HG03097 (cell line): ENCODE data around the gene FBXL5.

Experiments
- ATAC-seq: cut with Tn5 transposase; IDR thresholded peaks from one replicate; pipeline ENCODE4 v1.9.1; 2021; ENCODE audit not compliant: unreplicated experiment, low FRiP score

Gene FBXL5

GRCh38 chr4:15676899-15677298 is 21.7 kb upstream of the FBXL5 start:
- no peak for ATAC-seq

- no peak for ATAC-seq
Observed at GRCh38 chr4:15676039-15676438, 20.9 kb upstream of the FBXL5 start.

GRCh38 chr4:15675356-15675755 is 20.2 kb upstream of the FBXL5 start:
- no peak for ATAC-seq

- no peak for ATAC-seq
Observed at GRCh38 chr4:15674926-15675325, 19.8 kb upstream of the FBXL5 start.

- ATAC-seq = no peak
Observed at GRCh38 chr4:15674046-15674445, 18.9 kb upstream of the FBXL5 start.

GRCh38 chr4:15673337-15673736 is 18.2 kb upstream of the FBXL5 start:
- ATAC-seq = no peak

GRCh38 chr4:15672101-15672500 is 16.9 kb upstream of the FBXL5 start:
- no peak for ATAC-seq

- no peak for ATAC-seq
Observed at GRCh38 chr4:15670576-15670975, 15.4 kb upstream of the FBXL5 start.

- no peak for ATAC-seq
Observed at GRCh38 chr4:15668566-15669435, 13.6 kb upstream of the FBXL5 start.

GRCh38 chr4:15667006-15667405 is 11.8 kb upstream of the FBXL5 start:
- no peak for ATAC-seq

GRCh38 chr4:15665753-15666365 is 10.7 kb upstream of the FBXL5 start:
- no peak for ATAC-seq

GRCh38 chr4:15659768-15660570 is 4.8 kb upstream of the FBXL5 start:
- ATAC-seq = no peak

- no peak for ATAC-seq
Observed at GRCh38 chr4:15658781-15659180, 3.6 kb upstream of the FBXL5 start.

- no peak for ATAC-seq
Observed at GRCh38 chr4:15658136-15658770, 3.1 kb upstream of the FBXL5 start.

- ATAC-seq = no peak
Observed at GRCh38 chr4:15657366-15657765, 2.2 kb upstream of the FBXL5 start.

GRCh38 chr4:15656038-15656470 is 897 bp upstream of the FBXL5 start:
- ATAC-seq = no peak

- peak; percentile 40 for ATAC-seq
Observed at GRCh38 chr4:15654593-15655222, 449 bp downstream of the FBXL5 start.

- no peak for ATAC-seq
Observed at GRCh38 chr4:15653864-15654592, 1.1 kb downstream of the FBXL5 start.

- no peak for ATAC-seq
Observed at GRCh38 chr4:15653420-15653819, 1.7 kb downstream of the FBXL5 start.

GRCh38 chr4:15652841-15653240 is 2.3 kb downstream of the FBXL5 start:
- ATAC-seq = no peak
